GM12801 (cell line): ENCODE results near the gene URAD.

Source experiments
- TF ChIP-seq, protein P1 (sequence below): IDR thresholded peaks from one replicate; pipeline ENCODE4 v1.5.1; 2011; ENCODE audit warnings: control low read depth; ENCODE audit not compliant: insufficient read length; ENCODE audit errors: extremely low read depth

URAD gene, protein sequence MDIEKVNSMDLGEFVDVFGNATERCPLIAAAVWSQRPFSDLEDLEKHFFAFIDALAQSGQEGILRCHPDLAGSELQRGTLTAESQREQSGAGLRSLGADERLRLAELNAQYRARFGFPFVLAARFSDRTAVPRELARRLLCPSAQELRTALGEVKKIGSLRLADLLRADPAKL

DNA sequence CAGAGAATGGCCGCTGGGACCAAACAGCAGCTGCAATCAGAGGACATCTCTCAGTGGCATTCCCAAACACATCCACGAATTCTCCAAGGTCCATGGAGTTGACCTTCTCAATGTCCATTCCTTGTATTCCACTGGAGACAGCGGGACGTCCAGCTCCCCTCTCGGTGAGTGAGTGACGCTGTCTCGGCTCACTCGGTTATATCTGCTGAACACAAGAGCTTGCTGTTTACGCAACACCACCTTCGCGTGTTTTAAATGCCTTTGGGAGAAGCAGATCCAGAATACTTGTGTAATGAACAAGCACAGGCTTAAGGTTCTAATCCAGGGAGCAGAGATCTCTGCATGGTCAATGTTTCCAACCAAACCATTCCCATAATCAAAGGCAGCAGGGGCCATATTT, at the start of gene URAD:
URAD (minus strand) TSS at position 174 of the 400 bp plus-strand sequence; CDS start at position 118, 56 bp downstream.
- TF ChIP-seq, protein P1, sequence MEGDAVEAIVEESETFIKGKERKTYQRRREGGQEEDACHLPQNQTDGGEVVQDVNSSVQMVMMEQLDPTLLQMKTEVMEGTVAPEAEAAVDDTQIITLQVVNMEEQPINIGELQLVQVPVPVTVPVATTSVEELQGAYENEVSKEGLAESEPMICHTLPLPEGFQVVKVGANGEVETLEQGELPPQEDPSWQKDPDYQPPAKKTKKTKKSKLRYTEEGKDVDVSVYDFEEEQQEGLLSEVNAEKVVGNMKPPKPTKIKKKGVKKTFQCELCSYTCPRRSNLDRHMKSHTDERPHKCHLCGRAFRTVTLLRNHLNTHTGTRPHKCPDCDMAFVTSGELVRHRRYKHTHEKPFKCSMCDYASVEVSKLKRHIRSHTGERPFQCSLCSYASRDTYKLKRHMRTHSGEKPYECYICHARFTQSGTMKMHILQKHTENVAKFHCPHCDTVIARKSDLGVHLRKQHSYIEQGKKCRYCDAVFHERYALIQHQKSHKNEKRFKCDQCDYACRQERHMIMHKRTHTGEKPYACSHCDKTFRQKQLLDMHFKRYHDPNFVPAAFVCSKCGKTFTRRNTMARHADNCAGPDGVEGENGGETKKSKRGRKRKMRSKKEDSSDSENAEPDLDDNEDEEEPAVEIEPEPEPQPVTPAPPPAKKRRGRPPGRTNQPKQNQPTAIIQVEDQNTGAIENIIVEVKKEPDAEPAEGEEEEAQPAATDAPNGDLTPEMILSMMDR: no peak

DNA sequence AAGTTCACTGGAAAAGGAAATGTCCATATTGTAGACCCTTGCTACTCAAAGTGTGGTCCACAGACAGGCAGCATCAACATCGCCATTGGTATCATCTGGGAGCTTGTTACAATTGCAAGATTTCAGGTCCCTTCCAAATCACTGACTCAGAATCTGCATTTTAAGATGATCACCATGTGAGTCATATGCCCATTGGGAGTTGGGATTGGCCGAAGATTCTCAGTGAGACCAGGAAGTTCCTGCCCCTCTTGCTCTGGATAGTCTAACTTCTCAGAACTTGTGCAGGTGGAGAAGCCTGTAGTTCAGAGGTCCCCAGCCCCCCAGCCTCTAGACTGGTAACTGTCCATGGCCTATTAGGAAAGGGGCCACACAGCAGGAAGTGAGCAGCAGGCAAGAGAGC, 48.9 kb upstream of the URAD start:
- TF ChIP-seq, protein P1: no peak

DNA sequence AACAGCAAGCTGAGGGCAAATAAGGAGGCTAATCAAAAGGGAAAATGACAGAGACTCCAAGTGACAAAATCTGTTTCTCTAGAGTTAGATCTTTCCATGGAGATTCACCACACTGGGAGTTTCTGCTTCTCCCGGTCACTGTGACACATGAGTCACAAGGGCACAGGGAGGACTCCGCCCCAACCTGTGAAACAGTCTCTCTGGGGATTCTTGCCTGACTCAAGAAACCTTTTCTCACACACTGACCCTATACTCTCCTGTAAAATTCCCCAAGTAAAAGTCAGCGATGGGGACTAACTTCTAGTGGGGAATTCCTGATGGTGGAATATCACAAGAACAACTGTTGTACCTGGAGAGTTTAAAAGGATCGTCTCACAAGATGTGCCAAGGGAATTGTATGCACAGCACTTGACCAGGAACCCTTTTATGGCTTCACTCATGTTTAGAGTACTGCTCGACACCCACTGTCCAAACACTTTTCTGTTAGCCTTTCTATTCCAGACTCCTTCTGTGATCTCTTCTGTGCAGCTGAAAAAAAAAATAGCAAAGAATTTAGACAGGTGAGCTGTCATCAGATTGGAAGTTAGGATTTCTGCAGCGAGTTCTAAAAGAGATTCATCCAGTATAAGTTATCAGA, 46.8 kb upstream of the URAD start:
- TF ChIP-seq, protein P1: no peak

DNA sequence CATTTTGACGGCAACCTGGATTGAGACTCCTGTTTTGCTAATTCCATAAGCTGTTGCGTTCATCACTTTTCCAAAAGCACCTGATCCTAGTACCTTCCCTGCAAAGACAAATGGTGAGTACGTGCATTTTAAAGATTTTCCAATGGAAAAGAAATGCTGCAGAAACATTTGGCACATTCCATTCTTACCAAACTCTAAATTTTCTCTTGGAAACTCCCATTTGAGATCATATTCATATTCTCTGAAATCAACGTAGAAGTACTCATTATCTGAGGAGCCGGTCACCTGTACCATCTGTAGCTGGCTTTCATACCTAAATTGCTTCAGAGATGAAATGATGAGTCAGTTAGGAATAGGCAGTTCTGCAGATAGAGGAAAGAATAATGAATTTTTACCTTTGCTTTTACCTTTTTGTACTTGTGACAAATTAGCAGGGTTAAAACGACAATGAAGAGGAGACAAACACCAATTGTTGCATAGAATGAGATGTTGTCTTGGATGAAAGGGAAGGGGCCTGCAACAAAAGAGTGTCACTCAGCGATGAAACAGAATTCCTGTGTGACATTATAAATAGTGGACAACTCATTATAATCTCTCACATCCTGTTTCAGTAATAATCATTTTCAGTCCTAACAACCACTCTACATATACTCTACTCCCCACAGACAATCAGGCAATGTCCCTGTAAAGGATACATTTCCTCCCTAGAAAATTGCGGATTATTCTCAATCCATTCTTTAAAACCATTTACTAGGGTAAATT, 45.6 kb upstream of the URAD start:
- TF ChIP-seq, protein P1: no peak

DNA sequence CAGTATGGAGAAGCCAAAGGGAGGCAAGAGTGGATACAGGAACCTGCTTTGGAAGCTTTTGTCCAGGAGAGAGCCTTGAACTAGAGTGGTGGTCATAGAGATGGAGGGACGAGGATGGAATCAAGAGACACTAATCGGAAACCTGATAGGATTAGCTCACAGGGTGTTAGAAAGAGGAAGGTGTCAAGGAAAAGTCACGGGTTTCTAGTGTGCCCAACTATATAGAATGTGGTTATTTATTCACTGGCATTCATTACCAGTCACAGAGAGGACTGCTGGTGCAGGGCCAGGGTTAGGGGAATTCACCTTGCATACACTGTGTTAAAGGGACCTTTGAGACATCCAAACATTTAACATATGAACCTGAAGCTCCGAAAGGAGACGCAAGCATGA, 43.4 kb upstream of the URAD start:
- TF ChIP-seq, protein P1: no peak

DNA sequence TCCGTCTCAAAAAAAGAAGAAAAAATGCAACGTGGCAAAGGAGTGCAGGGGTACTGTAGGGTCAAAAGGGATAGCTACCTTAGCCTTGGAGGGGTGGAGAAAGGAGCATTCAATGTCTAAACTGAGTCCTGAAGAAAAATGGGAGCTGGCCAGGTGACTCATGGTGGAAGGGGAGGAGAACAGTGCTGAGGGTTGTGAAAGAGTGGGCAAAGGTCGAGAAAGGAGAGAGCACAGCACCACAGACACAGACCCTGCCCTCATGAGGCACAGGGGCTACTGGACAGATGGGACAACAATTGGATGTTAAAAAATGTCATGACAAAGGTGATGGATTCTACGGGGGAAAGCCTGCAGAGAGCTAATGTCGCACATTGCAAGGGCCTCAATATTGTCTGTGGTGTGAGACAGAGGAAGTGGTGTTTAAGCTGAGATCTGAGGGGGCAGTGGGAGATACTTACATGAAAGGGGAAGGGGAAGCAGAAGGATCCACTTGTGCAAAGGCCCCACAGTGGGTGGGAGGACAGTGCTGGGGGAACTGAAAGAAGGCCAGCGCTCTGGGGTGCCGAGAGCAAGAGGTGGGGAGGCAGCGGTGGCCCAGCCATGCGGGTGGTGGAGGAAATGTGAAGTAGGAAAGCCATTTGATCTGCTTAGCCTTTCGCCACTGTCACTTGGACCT, 42.9 kb upstream of the URAD start:
- TF ChIP-seq, protein P1: no peak
